ENCODE results near the gene CCDC187. TPM values are rescaled to one million over a fixed set of nuclear protein-coding genes. Genes with fewer than 3 reads are reported as not detected.
"Not testable (repeated sequence)": the region's sequence is repeated elsewhere in the genome, so short reads cannot be mapped to it uniquely, and the experiment has no call there.

The CCDC187 gene
- total RNA-seq, 1 donor from 2014 or later = not detected

- DNase-seq (ENCODE audit: low read depth in 2 of 2) = peak; percentile 67 to 80
These were observed 23.5 kb upstream of the CCDC187 start, which contains the start of gene GPSM1 for GRCh38 chr9:136327304-136327974. Gene GPSM1 (plus strand): TSS chr9:136327539. CDS start chr9:136327696, 157 bp downstream.

DNA sequence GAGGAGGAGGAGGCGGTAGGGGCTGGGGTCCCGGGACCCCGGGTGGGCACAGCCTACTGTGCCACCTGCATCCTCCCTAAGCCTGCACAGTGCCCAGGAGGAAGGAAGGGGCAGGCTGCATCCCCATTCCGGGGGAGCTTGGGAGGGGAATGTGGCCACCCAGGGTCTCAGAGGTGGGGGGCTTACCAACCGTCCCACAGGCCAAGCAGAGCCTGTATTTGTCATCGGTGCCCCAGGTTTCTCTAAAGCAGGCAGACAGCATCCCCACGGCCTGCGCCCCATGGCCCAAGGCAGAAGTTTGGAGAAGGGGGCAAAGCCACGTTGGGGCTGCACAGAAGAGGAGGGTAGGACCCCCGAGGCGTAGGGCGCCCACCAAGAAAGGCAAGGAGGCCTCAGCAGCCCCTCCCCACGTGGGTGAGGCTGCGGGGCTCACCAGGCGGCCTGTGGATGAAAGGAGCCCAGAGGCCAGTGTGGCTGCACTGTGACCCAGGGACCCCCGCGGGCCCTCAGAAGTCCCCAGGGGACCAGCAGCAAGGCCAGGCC lies 22.9 kb upstream of the CCDC187 start:
- no peak for DNase-seq (ENCODE audit: low read depth in 2 of 2)

GRCh38 chr9:136326061-136326760 lies 22.3 kb upstream of the CCDC187 start:
- peak; percentile 29 to 52 for DNase-seq (ENCODE audit: low read depth in 2 of 2)

GRCh38 chr9:136325358-136325757 lies 21.5 kb upstream of the CCDC187 start:
- no peak for DNase-seq (ENCODE audit: low read depth in 2 of 2)

GRCh38 chr9:136324501-136325300 lies 20.8 kb upstream of the CCDC187 start:
- DNase-seq (ENCODE audit: low read depth in 2 of 2) = no peak

DNA sequence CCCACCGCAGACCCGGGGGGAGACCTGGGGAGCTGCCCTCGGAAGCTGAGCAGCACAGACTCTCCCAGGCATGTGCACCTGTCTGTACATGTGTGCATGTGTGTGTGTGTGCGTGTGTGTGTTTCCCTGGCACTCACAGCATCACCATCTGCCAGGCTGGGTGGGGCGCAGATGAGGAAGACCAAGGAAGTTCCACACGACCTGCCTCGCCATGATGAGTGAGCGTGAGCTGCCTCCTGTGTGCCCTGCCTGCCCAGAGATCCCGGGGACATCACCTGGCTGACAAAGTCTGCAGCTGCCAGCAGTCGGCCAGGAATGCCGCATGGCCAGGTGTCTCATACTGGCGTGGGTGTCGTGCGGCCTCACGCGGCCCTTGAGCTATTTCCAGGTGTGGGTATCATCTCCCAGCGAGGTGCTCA lies 19.5 kb upstream of the CCDC187 start:
- DNase-seq (ENCODE audit: low read depth in 2 of 2) = no peak

- DNase-seq (ENCODE audit: low read depth in 2 of 2) = no peak
These were observed 18.9 kb upstream of the CCDC187 start for GRCh38 chr9:136322756-136323330.

- DNase-seq (ENCODE audit: low read depth in 2 of 2) = no peak
These were observed 17.7 kb upstream of the CCDC187 start for GRCh38 chr9:136321561-136321960.

DNA sequence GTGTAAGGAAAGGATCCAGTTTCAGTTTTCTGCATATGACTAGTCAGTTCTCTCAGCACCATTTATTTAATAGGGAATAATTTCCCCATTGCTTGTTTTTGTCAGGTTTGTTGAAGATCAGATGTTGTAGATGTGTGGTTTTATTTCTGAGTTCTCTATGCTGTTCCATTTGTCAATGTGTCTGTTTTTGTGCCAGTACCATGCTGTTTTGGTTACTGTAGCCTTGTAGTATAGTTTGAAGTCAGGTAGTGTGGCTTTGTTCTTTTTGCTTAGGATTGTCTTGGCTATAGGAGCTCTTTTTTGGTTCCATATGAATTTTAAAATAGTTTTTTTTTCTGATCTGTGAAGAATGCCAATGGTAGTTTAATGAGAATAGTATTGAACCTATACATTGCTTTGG lies 17.1 kb upstream of the CCDC187 start:
- DNase-seq (ENCODE audit: low read depth in 2 of 2) = not testable (repeated sequence)

DNA sequence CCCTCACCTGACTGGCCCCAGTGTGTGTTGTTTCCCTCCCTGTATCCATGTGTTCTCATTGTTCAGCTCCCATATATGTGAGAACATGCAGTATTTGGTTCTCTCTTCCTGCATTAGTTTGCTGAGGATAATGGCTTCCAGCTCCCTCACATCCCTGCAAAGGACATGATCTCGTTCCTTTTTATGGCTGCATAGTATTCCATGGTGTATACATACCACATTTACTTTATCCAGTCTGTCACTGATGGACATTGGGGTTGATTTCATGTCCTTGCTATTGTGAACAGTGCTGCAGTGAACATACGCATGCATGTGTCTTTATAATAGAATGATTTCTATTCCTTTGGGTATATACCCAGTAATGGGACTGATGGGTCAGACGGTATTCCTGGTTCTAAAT lies 16.1 kb upstream of the CCDC187 start:
- DNase-seq (ENCODE audit: low read depth in 2 of 2) = not testable (repeated sequence)

- not testable (repeated sequence) for DNase-seq (ENCODE audit: low read depth in 2 of 2)
These were observed 15.3 kb upstream of the CCDC187 start for GRCh38 chr9:136319244-136319643.

GRCh38 chr9:136318776-136319241 lies 14.9 kb upstream of the CCDC187 start:
- no peak for DNase-seq (ENCODE audit: low read depth in 2 of 2)

GRCh38 chr9:136318111-136318775 lies 14.3 kb upstream of the CCDC187 start:
- DNase-seq (ENCODE audit: low read depth in 2 of 2) = no peak

GRCh38 chr9:136317695-136318094 lies 13.8 kb upstream of the CCDC187 start:
- DNase-seq (ENCODE audit: low read depth in 2 of 2) = no peak

GRCh38 chr9:136316896-136317676 lies 13.2 kb upstream of the CCDC187 start:
- no peak for DNase-seq (ENCODE audit: low read depth in 2 of 2)

GRCh38 chr9:136316271-136316751 lies 12.4 kb upstream of the CCDC187 start:
- DNase-seq (ENCODE audit: low read depth in 2 of 2) = no peak

DNA sequence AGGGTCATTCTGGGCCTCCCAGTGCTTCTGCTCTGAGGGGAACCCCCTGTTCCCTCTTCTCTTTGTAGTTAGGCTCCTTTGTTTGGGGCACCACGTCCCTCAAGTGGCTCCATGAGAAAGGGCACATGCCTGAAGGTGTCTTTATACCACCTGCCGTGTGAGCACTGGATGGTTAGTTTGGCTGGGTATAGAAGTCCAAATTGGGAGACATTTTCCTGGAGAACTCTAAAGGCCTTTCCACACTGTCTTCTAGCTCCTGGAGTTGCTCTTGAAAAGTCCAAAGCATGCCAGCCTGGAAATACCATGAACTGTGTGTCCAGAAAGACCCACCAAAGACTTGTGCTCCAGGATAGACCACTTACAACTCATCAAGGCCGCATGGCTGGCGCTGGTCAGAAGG lies 11.1 kb upstream of the CCDC187 start:
- no peak for DNase-seq (ENCODE audit: low read depth in 2 of 2)

GRCh38 chr9:136314056-136314416 lies 10.1 kb upstream of the CCDC187 start:
- DNase-seq (ENCODE audit: low read depth in 2 of 2) = no peak

- DNase-seq (ENCODE audit: low read depth in 2 of 2) = no peak
These were observed 9.5 kb upstream of the CCDC187 start for GRCh38 chr9:136313111-136314055.

Data from lung microvascular endothelial cell (primary cell).